ENCODE measurements around the gene ADK.

- TF ChIP-seq, protein P1, sequence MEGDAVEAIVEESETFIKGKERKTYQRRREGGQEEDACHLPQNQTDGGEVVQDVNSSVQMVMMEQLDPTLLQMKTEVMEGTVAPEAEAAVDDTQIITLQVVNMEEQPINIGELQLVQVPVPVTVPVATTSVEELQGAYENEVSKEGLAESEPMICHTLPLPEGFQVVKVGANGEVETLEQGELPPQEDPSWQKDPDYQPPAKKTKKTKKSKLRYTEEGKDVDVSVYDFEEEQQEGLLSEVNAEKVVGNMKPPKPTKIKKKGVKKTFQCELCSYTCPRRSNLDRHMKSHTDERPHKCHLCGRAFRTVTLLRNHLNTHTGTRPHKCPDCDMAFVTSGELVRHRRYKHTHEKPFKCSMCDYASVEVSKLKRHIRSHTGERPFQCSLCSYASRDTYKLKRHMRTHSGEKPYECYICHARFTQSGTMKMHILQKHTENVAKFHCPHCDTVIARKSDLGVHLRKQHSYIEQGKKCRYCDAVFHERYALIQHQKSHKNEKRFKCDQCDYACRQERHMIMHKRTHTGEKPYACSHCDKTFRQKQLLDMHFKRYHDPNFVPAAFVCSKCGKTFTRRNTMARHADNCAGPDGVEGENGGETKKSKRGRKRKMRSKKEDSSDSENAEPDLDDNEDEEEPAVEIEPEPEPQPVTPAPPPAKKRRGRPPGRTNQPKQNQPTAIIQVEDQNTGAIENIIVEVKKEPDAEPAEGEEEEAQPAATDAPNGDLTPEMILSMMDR (IDR thresholded peaks at IDR 0.05) = no peak
- no peak for TF ChIP-seq POLR2A (IDR thresholded peaks at IDR 0.05)
These were observed 249.2 kb downstream of the ADK start for GRCh38 chr10:74400186-74400585.

All from right lobe of liver (tissue), 4 donors.